Measurements from ENCODE around the gene CABLES2. TPM values are rescaled to one million over a fixed set of nuclear protein-coding genes. Genes with fewer than 3 reads are reported as not detected.

Gene CABLES2
- total RNA-seq, 1 experiment from 2014 or later = 8.9 TPM

- intact Hi-C loops (cut with micrococcal nuclease) = no loop called here
- Histone ChIP-seq H2AFZ (ENCODE audit: low read depth, low read length, poor library complexity, severe bottlenecking) (no peak overlapping the region), H3K4me1 (ENCODE audit: control insufficient read depth in 1 of 2, insufficient read depth in 2 of 2, low read length in 2 of 2) (peaks cover 20 to 25% of the 10 kb centered on the region in 2 experiments), H3K27ac (ENCODE audit: low read depth, low read length) (no peak overlapping the region; the same call in 1 of the 2 replicates), H3K4me2 (ENCODE audit: low read length) (no peak overlapping the region), H3K9ac (ENCODE audit: low read length) (no peak overlapping the region), H3K36me3 (ENCODE audit: control insufficient read depth in 1 of 2, insufficient read depth in 2 of 2, low read length in 2 of 2) (peaks cover 12 to 38% of the 10 kb centered on the region in 2 experiments; a peak in 3 of 4 replicates), H3K9me2 (ENCODE audit: insufficient read depth) (no peaks in the 10 kb centered on the region), H3K4me3 (replicated peaks in 1 of 2; ENCODE audit: low read depth in 1 of 2, low read length in 2 of 2) (no peak overlapping the region), H3K79me2 (ENCODE audit: insufficient read depth, low read length) (peaks cover under 1% of the 10 kb centered on the region; the same call in 1 of the 2 replicates), H3K9me3 (ENCODE audit: control insufficient read depth in 1 of 2, insufficient read depth in 1 of 2, low read depth in 1 of 2, low read length in 2 of 2) (no peaks in the 10 kb centered on the region), H4K20me1 (ENCODE audit: insufficient read depth) (no peaks in the 10 kb centered on the region), H3K27me3 (ENCODE audit: insufficient read depth, low read length) (no peaks in the 10 kb centered on the region)
- POLR2A ChIA-PET = no interaction called here
- ATAC-seq (no peak), DNase-seq (ENCODE audit: low read depth, low spot score) (no peak)
- TF ChIP-seq EGR1 (IDR thresholded peaks at IDR 0.05; ENCODE audit: low read depth) (no peak), SRF (IDR thresholded peaks at IDR 0.05; ENCODE audit: low read depth) (no peak), YY1 (IDR thresholded peaks at IDR 0.05; ENCODE audit: extremely low read depth, insufficient replicate concordance, low read depth, low read length) (no peak), CEBPB (IDR thresholded peaks at IDR 0.05; ENCODE audit: low read depth) (no peak), ZBTB33 (IDR thresholded peaks at IDR 0.05; ENCODE audit: extremely low read depth, insufficient replicate concordance, low read length) (no peak), TCF7L2 (IDR thresholded peaks at IDR 0.05; ENCODE audit: borderline replicate concordance, extremely low read depth, insufficient read depth, insufficient read length) (no peak), SIN3A (IDR thresholded peaks at IDR 0.05; ENCODE audit: low read depth) (no peak), SP1 (IDR thresholded peaks at IDR 0.05; ENCODE audit: low read depth) (no peak), ZNF274 (IDR thresholded peaks at IDR 0.05; ENCODE audit: low read depth, low read length) (no peak), FOSL1 (IDR thresholded peaks at IDR 0.05; ENCODE audit: low read depth) (no peak), EZH2 (IDR thresholded peaks at IDR 0.05) (no peak), ELF1 (IDR thresholded peaks at IDR 0.05; ENCODE audit: borderline replicate concordance, low read depth) (no peak), CBX3 (IDR thresholded peaks at IDR 0.05; ENCODE audit: low read depth) (no peak), ATF3 (IDR thresholded peaks at IDR 0.05) (no peak), POLR2A (IDR thresholded peaks at IDR 0.05; ENCODE audit: borderline replicate concordance, extremely low read depth, insufficient read depth, insufficient read length) (no peak), EZH2phosphoT487 (IDR thresholded peaks at IDR 0.05; ENCODE audit: borderline replicate concordance) (no peak), MAX (IDR thresholded peaks at IDR 0.05) (no peak)
- TF ChIP-seq, protein P1, sequence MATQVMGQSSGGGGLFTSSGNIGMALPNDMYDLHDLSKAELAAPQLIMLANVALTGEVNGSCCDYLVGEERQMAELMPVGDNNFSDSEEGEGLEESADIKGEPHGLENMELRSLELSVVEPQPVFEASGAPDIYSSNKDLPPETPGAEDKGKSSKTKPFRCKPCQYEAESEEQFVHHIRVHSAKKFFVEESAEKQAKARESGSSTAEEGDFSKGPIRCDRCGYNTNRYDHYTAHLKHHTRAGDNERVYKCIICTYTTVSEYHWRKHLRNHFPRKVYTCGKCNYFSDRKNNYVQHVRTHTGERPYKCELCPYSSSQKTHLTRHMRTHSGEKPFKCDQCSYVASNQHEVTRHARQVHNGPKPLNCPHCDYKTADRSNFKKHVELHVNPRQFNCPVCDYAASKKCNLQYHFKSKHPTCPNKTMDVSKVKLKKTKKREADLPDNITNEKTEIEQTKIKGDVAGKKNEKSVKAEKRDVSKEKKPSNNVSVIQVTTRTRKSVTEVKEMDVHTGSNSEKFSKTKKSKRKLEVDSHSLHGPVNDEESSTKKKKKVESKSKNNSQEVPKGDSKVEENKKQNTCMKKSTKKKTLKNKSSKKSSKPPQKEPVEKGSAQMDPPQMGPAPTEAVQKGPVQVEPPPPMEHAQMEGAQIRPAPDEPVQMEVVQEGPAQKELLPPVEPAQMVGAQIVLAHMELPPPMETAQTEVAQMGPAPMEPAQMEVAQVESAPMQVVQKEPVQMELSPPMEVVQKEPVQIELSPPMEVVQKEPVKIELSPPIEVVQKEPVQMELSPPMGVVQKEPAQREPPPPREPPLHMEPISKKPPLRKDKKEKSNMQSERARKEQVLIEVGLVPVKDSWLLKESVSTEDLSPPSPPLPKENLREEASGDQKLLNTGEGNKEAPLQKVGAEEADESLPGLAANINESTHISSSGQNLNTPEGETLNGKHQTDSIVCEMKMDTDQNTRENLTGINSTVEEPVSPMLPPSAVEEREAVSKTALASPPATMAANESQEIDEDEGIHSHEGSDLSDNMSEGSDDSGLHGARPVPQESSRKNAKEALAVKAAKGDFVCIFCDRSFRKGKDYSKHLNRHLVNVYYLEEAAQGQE (IDR thresholded peaks at IDR 0.05; ENCODE audit: low read depth) = no peak
- RAD21 ChIA-PET (ENCODE audit: low non-redundant PET in 1 of 2, low total read pairs in 2 of 2, uncharacterized antibody in 2 of 2, unreplicated experiment in 2 of 2) = no interaction called here
- no TSS peak for BruUV-seq (replicated peaks)
- CTCF ChIA-PET = no interaction called here
Observed at GRCh38 chr20:62347151-62347404, 60.0 kb downstream of the CABLES2 start.
